Measurements from ENCODE around the gene ACTN4.

- TF ChIP-seq CTCF (IDR thresholded peaks at IDR 0.05; ENCODE audit: poor library complexity) = no peak
- no peak for TF ChIP-seq EZH2 (IDR thresholded peaks at IDR 0.05; ENCODE audit: borderline replicate concordance)
These were observed 95.5 kb downstream of the ACTN4 start for GRCh38 chr19:38742906-38743305.

Measured in hepatocyte (in vitro differentiated cells).